DND-41 (cell line): ENCODE data around the gene RNF213.

Experiments
- CTCF ChIP-seq: IDR thresholded peaks from 2 replicates; pipeline ENCODE4 v1.5.1; 2012; ENCODE audit warnings: borderline replicate concordance, low read length, moderate library complexity, mild to moderate bottlenecking; ENCODE audit not compliant: poor library complexity, severe bottlenecking; ENCODE audit errors: extremely low read depth
- EZH2 ChIP-seq: IDR thresholded peaks from 3 replicates; pipeline ENCODE4 v1.6.1; 2012; ENCODE audit warnings: borderline replicate concordance, low read depth, mild to moderate bottlenecking, moderate library complexity, low read length, inconsistent platforms; ENCODE audit not compliant: severe bottlenecking

- TF ChIP-seq EZH2 = no peak
- no peak for TF ChIP-seq CTCF
These were observed 76.7 kb downstream of the RNF213 start for GRCh38 chr17:80337195-80337895.
